Ovary (tissue), 9 donors: ENCODE data around the gene SLIT3. TPM values are rescaled to one million over a fixed set of nuclear protein-coding genes. Genes with fewer than 3 reads are reported as not detected.

ENCODE experiments used
- DNase-seq, 5 donors: peaks; one replicate each; pipeline ENCODE4 v3.0.0-alpha.2; 2019 to 2020
- H3K27ac ChIP-seq, 2 donors: fragments of 200-600 bp; one replicate each; pipeline versions ENCODE4 v1.5.1 to v1.8.0; 2019 to 2022
- H3K27me3 ChIP-seq: fragments of 200-600 bp; one replicate; pipeline ENCODE4 v1.8.0; 2022
- H3K36me3 ChIP-seq: fragments of 200-600 bp; sonication (generic); one replicate; pipeline ENCODE4 v1.5.1; 2019
- H3K4me1 ChIP-seq: one replicate; pipeline ENCODE4 v1.8.1; 2013; ENCODE audit warnings: mild to moderate bottlenecking, moderate library complexity; ENCODE audit not compliant: insufficient read depth
- H3K4me3 ChIP-seq: fragments of 200-600 bp; sonication (generic); one replicate; pipeline ENCODE4 v1.5.1; 2017
- H3K9me3 ChIP-seq, 2 donors: fragments of 200-600 bp in 1 of 2; sonication (generic) in 1 of 2; one replicate each; pipeline versions ENCODE4 v1.5.1 to v1.8.1; 2013 to 2019; ENCODE audit warnings: mild to moderate bottlenecking in 1 of 2, moderate library complexity in 1 of 2
- CTCF ChIP-seq, 3 donors: fragments of 450-650 bp in 2 of 3; fragments of 200-600 bp in 1 of 3; IDR thresholded peaks; one replicate each; pipeline versions ENCODE4 v1.5.1 to v1.8.0; 2016 to 2022; ENCODE audit warnings: antibody characterized with exemption in 3 of 3, mild to moderate bottlenecking in 1 of 3
- EP300 ChIP-seq: sonication (generic); formaldehyde crosslinking; IDR thresholded peaks from one replicate; pipeline ENCODE4 v1.6.1; 2017; ENCODE audit warnings: antibody characterized with exemption
- POLR2A ChIP-seq: fragments of 450-650 bp; IDR thresholded peaks from one replicate; pipeline ENCODE4 v1.6.1; 2017; ENCODE audit warnings: antibody characterized with exemption, mild to moderate bottlenecking, moderate library complexity
- WGBS, 3 donors: extraction: QIAGEN DNeasy Blood & Tissue Kit in 1 of 3; methylation state at CpG; one replicate each; pipeline versions ENCODE4 v1.1.5 to v1.1.7; 2013 to 2017; 5-methylcytosine and 5-hydroxymethylcytosine counted together
- intact Hi-C, 4 donors: fragments of 100-400 bp; cut with DNase I; formaldehyde crosslinking; loops; one replicate each; pipeline versions ENCODE4 v1.11.0 to v1.15.1; 2022 to 2023
- polyA plus RNA-seq, 2 donors: library from polyadenylated mRNA; stranded (reverse); fragments of 200-250 nt in 1 of 2; fragments of 350-450 nt in 1 of 2; fragmentation: Illumina TruSeq in 1 of 2; extraction: RNeasy Lipid Tissue Mini Kit (QIAGEN cat#74804) in 1 of 2; gene quantifications; one replicate each; pipeline ENCODE4 v1.2.3, GENCODE V29; 2013 to 2014
- total RNA-seq, 7 donors: library from RNA; depleted of rRNA in 2 of 7; stranded (reverse); fragments of >200 nt in 2 of 7; fragmentation: NEBNext Ultra II Directional in 3 of 7; extraction: Animal tissue kit (Norgen Biotek cat#: 25700) in 3 of 7; gene quantifications; one replicate each; pipeline versions ENCODE4 v1.1.0 to v1.2.4, GENCODE V29; 2016 to 2023
- donor health status: DM: no; HTN: no; CAD: no; lungs with moderate emphysema.
- donor health status: DM: no; HTN: no; CAD: no.
- donor health status: Bipolar disorder and iron deficiency.
- donor health status: DM: yes; HTN: yes; CAD: no.
- donor health status: DM: no; HTN: no; CAD: no.
- donor health status: DM: yes; HTN: yes; CAD: no.

Gene SLIT3
- total and polyA plus RNA-seq, 9 donors: 10.3 to 106 (median 24.4) TPM

DNA sequence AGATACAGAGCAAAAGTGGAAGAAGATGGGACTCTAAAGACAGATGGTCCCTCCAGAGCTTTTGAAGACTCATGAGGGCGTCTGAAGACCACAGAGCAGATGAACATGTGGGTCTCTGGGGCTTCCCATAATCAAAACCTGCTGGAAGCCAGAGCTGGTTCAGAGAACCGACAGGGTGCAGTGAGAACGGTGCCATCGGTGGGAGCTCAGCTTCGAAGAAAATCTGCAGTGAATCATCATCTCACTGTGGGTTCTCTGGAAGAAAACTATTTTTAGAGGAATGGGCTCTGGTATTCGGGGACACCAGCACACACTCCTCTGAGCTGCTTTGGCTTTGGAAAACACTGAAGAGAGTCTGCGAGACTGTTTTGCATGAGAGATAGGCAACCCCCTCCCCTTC is 499.4 kb downstream of the SLIT3 start:
- no peak for TF ChIP-seq POLR2A
- no peak for TF ChIP-seq CTCF (IDR thresholded peaks at IDR 0.05)
- no peak for TF ChIP-seq EP300
- DNase-seq: no peak
- Histone ChIP-seq H3K27ac (no peak overlapping the region), H3K27me3 (no peaks in the 10 kb centered on the region), H3K36me3 (no peaks in the 10 kb centered on the region), H3K4me1 (no peaks in the 10 kb centered on the region), H3K4me3 (no peak overlapping the region), H3K9me3 (no peaks in the 10 kb centered on the region)
- 85 to 90% (median 89%) methylated on average over 7 of the region's 7 CpGs for WGBS, 3 donors
- intact Hi-C loops: no loop called here

GRCh38 chr5:168800701-168801100 is 500.2 kb downstream of the SLIT3 start:
- intact Hi-C loops: no loop called here
- Histone ChIP-seq H3K9me3 (no peaks in the 10 kb centered on the region), H3K36me3 (no peaks in the 10 kb centered on the region), H3K27ac (no peak overlapping the region), H3K27me3 (no peaks in the 10 kb centered on the region), H3K4me1 (no peaks in the 10 kb centered on the region), H3K4me3 (no peak overlapping the region)
- DNase-seq: no peak
- no peak for TF ChIP-seq CTCF (IDR thresholded peaks at IDR 0.05)
- WGBS, 3 donors: 89 to 91% (median 90%) methylated on average over 3 of the region's 3 CpGs

- 82 to 86% (median 85%) methylated on average over 5 of the region's 5 CpGs for WGBS, 3 donors
- intact Hi-C loops: no loop called here
- TF ChIP-seq CTCF (IDR thresholded peaks at IDR 0.05) (no peak), POLR2A (no peak), EP300 (no peak)
Observed at GRCh38 chr5:168798065-168799023, 502.6 kb downstream of the SLIT3 start.

DNA sequence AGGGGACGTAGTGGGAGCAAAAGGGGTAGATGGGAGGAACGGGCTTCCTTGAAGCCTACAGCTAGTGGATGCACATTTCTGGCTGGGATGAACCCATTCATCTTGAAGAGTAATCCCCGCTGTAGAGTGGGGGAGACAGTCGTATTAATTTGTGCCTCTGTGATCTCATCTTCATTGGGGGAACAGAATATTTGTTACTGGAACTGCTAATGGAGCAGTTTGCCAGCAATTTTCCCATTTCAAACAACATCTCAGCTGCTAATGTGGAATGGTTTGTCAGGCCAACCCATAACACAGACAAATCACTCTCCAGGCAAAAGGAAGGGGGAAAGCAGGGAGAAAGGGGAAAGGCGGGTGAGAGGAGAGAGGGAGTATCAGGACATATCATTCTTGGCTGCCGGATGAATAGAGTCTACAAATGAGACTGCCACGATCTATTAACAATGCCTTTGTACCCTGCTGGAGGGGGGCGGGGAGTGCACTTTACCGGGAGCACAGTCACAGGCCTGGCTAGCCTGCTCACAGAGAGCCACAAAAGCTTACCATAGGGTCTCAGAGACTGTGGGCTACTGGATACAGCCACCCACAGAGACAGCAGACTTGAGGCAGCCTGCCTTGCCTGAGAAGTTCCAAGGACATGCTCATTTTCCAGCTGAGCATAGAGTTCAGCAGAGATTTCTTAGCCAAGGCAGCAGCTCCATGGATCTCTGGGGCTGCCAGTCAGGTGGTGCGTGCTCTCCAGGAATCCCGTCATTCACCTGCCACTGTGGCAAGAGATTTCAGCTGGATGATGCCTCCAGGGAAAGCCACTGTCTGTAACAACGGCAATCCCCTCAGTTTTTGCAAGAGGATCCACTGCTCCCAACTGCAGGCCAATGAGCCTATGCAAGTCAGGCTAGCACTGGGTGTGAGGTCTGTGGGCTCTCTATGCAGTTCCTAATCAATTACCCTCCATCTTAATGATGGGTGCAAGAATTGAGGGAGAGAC is 504.1 kb downstream of the SLIT3 start:
- Histone ChIP-seq H3K9me3 (no peaks in the 10 kb centered on the region), H3K27me3 (no peaks in the 10 kb centered on the region), H3K4me3 (no peak overlapping the region), H3K27ac (no peak overlapping the region), H3K36me3 (no peaks in the 10 kb centered on the region), H3K4me1 (peaks cover 3% of the 10 kb centered on the region)
- 60 to 71% (median 63%) methylated on average over 12 of the region's 12 CpGs for WGBS, 3 donors
- DNase-seq: no peak
- intact Hi-C loops: no loop called here
- TF ChIP-seq CTCF (IDR thresholded peaks at IDR 0.05): no peak
- TF ChIP-seq POLR2A: no peak
- no peak for TF ChIP-seq EP300

More at GRCh38 chr5:168798065-168799023, 502.6 kb downstream of the SLIT3 start:
- Histone ChIP-seq H3K9me3 (no peaks in the 10 kb centered on the region), H3K27ac (no peak overlapping the region), H3K27me3 (no peaks in the 10 kb centered on the region), H3K4me1 (peaks cover 3% of the 10 kb centered on the region), H3K36me3 (no peaks in the 10 kb centered on the region), H3K4me3 (no peak overlapping the region)
- no peak for DNase-seq
